Neural progenitor cell (in vitro differentiated cells): ENCODE results near the gene DCD. TPM values are rescaled to one million over a fixed set of nuclear protein-coding genes. Genes with fewer than 3 reads are reported as not detected.

Source experiments
- DNase-seq: peaks from one replicate; pipeline ENCODE4 v3.0.0-alpha.2; 2016; ENCODE audit warnings: low spot score
- H2AFZ ChIP-seq: fragments of 200-600 bp; sonication (generic); replicated peaks from 2 replicates; pipeline ENCODE4 v1.6.1; 2016; ENCODE audit warnings: antibody characterized with exemption
- H3F3A ChIP-seq: fragments of 200-600 bp; sonication (generic); 2 replicates; pipeline ENCODE4 v1.6.1; 2016; ENCODE audit warnings: antibody characterized with exemption, low read depth
- H3K27ac ChIP-seq: fragments of 200-600 bp; sonication (generic); 2 replicates; pipeline ENCODE4 v1.5.1; 2016; ENCODE audit warnings: mild to moderate bottlenecking
- H3K27me3 ChIP-seq: fragments of 200-600 bp; sonication (generic); 2 replicates; pipeline ENCODE4 v1.6.1; 2016; ENCODE audit warnings: mild to moderate bottlenecking, moderate library complexity
- H3K36me3 ChIP-seq: fragments of 200-600 bp; sonication (generic); 2 replicates; pipeline ENCODE4 v1.5.1; 2016
- H3K4me1 ChIP-seq: fragments of 200-600 bp; sonication (generic); 2 replicates; pipeline ENCODE4 v1.6.1; 2016; ENCODE audit warnings: mixed run types
- H3K4me2 ChIP-seq: fragments of 200-600 bp; sonication (generic); 2 replicates; pipeline ENCODE4 v1.6.1; 2016
- H3K4me3 ChIP-seq: fragments of 200-600 bp; sonication (generic); 2 replicates; pipeline ENCODE4 v1.5.1; 2016
- H3K79me2 ChIP-seq: fragments of 200-600 bp; sonication (generic); 2 replicates; pipeline ENCODE4 v1.6.1; 2016; ENCODE audit warnings: low read depth
- H3K9ac ChIP-seq: fragments of 200-600 bp; sonication (generic); 2 replicates; pipeline ENCODE4 v1.6.1; 2016
- H3K9me3 ChIP-seq: fragments of 200-600 bp; sonication (generic); 2 replicates; pipeline ENCODE4 v1.5.1; 2016; ENCODE audit warnings: low read depth
- H4K20me1 ChIP-seq: fragments of 200-600 bp; sonication (generic); 2 replicates; pipeline ENCODE4 v1.6.1; 2016; ENCODE audit warnings: low read depth
- H3K27ac Mint-ChIP-seq: 3 replicates; pipeline ENCODE4 v1.8.0; 2021; ENCODE audit warnings: mixed read lengths
- H3K27me3 Mint-ChIP-seq: 2 replicates; pipeline ENCODE4 v1.8.0; 2022; ENCODE audit warnings: low read depth, mild to moderate bottlenecking, inconsistent platforms, moderate library complexity, mixed read lengths; ENCODE audit not compliant: insufficient read depth
- H3K36me3 Mint-ChIP-seq: 3 replicates; pipeline ENCODE4 v1.8.0; 2021; ENCODE audit warnings: mixed read lengths
- H3K4me1 Mint-ChIP-seq: 3 replicates; pipeline ENCODE4 v1.8.0; 2021; ENCODE audit warnings: mixed read lengths
- H3K4me3 Mint-ChIP-seq: 3 replicates; pipeline ENCODE4 v1.8.0; 2021; ENCODE audit warnings: mild to moderate bottlenecking, moderate library complexity, mixed read lengths
- H3K9me3 Mint-ChIP-seq: 3 replicates; pipeline ENCODE4 v1.8.0; 2020; ENCODE audit warnings: mixed read lengths
- CTCF ChIP-seq: fragments of 200-600 bp; sonication (generic); IDR thresholded peaks from 2 replicates; pipeline ENCODE4 v1.5.1; 2017; ENCODE audit warnings: antibody characterized with exemption, mild to moderate bottlenecking
- EZH2 ChIP-seq: fragments of 200-600 bp; sonication (generic); IDR thresholded peaks from 2 replicates; pipeline ENCODE4 v1.6.1; 2017; ENCODE audit warnings: antibody characterized with exemption, mild to moderate bottlenecking, moderate library complexity
- EZH2phosphoT487 ChIP-seq: fragments of 200-600 bp; sonication (generic); IDR thresholded peaks from 2 replicates; pipeline ENCODE4 v1.6.1; 2017; ENCODE audit warnings: antibody characterized with exemption
- total RNA-seq: library from RNA; depleted of rRNA; stranded (reverse); fragments of >200 nt; gene quantifications from 2 replicates; pipeline ENCODE4 v1.2.3, GENCODE V29; 2015; ENCODE audit warnings: low replicate concordance

Gene DCD
- total RNA-seq, 1 donor from 2014 or later, result not detected

GRCh38 chr12:54684636-54685630 is 36.8 kb upstream of the DCD start:
- no peaks in the 10 kb centered on the region for H4K20me1 ChIP-seq
- no peaks in the 10 kb centered on the region for H3K36me3 ChIP-seq
- H3K4me3 ChIP-seq, result no peak overlapping the region
- H3K9me3 ChIP-seq, result no peaks in the 10 kb centered on the region
- no peaks in the 10 kb centered on the region for H3K36me3 Mint-ChIP-seq
- no peak overlapping the region for H3K27ac ChIP-seq
- no peaks in the 10 kb centered on the region for H3K27me3 ChIP-seq
- peak overlapping the region; percentile 65 for H3K4me2 ChIP-seq
- peak; percentile 56 for DNase-seq
- peak overlapping the region; percentile 88 for H3K27ac Mint-ChIP-seq
- no peaks in the 10 kb centered on the region for H3K79me2 ChIP-seq
- no peak overlapping the region for H3K4me3 Mint-ChIP-seq
- no peak overlapping the region for H3K9ac ChIP-seq
- H2AFZ ChIP-seq, result no peak overlapping the region
- H3K9me3 Mint-ChIP-seq, result peaks cover 11% of the 10 kb centered on the region
- H3K4me1 Mint-ChIP-seq, result peaks cover 38% of the 10 kb centered on the region
- H3K4me1 ChIP-seq, result peaks cover 26% of the 10 kb centered on the region
- H3F3A ChIP-seq, result peaks cover 16% of the 10 kb centered on the region
- peaks cover 7% of the 10 kb centered on the region for H3K27me3 Mint-ChIP-seq
- TF ChIP-seq EZH2phosphoT487, result no peak
- TF ChIP-seq CTCF, result no peak
- no peak for TF ChIP-seq EZH2

- peak overlapping the region; percentile 65 for H3K4me2 ChIP-seq
- H3K27ac Mint-ChIP-seq, result peak overlapping the region; percentile 57
Measured at GRCh38 chr12:54683398-54683797, 35.2 kb upstream of the DCD start.

GRCh38 chr12:54682674-54683073 is 34.5 kb upstream of the DCD start:
- peaks cover 32% of the 10 kb centered on the region for H3K4me1 Mint-ChIP-seq
- no peak overlapping the region for H3K4me2 ChIP-seq

More at GRCh38 chr12:54683398-54683797, 35.2 kb upstream of the DCD start:
- Mint-ChIP-seq H3K36me3 (no peaks in the 10 kb centered on the region), H3K4me3 (no peak overlapping the region), H3K4me1 (peaks cover 32% of the 10 kb centered on the region), H3K9me3 (peaks cover 11% of the 10 kb centered on the region), H3K27me3 (peaks cover 7% of the 10 kb centered on the region)
- Histone ChIP-seq H2AFZ (no peak overlapping the region), H3K79me2 (no peaks in the 10 kb centered on the region), H3K9me3 (no peaks in the 10 kb centered on the region), H3K27me3 (no peaks in the 10 kb centered on the region), H3K36me3 (no peaks in the 10 kb centered on the region), H3K27ac (no peak overlapping the region), H3K9ac (no peak overlapping the region), H3K4me1 (peaks cover 26% of the 10 kb centered on the region), H3K4me3 (no peak overlapping the region), H3F3A (peaks cover 16% of the 10 kb centered on the region), H4K20me1 (no peaks in the 10 kb centered on the region)
- TF ChIP-seq CTCF (no peak), EZH2 (no peak), EZH2phosphoT487 (no peak)
- DNase-seq, result no peak

More at GRCh38 chr12:54682674-54683073, 34.5 kb upstream of the DCD start:
- Histone ChIP-seq H3K9me3 (no peaks in the 10 kb centered on the region), H3K4me1 (peaks cover 26% of the 10 kb centered on the region), H3K79me2 (no peaks in the 10 kb centered on the region), H3K4me3 (no peak overlapping the region), H3K27me3 (no peaks in the 10 kb centered on the region), H3K36me3 (no peaks in the 10 kb centered on the region), H3K9ac (no peak overlapping the region), H3K27ac (no peak overlapping the region), H2AFZ (no peak overlapping the region), H3F3A (peaks cover 16% of the 10 kb centered on the region), H4K20me1 (no peaks in the 10 kb centered on the region)
- TF ChIP-seq EZH2phosphoT487, result no peak
- no peak for TF ChIP-seq EZH2
- TF ChIP-seq CTCF, result no peak
- Mint-ChIP-seq H3K36me3 (no peaks in the 10 kb centered on the region), H3K9me3 (peaks cover 8% of the 10 kb centered on the region), H3K27me3 (peaks cover 11% of the 10 kb centered on the region), H3K27ac (no peak overlapping the region), H3K4me3 (no peak overlapping the region)
- no peak for DNase-seq
